Measurements from ENCODE around the gene PTPRK. TPM values are rescaled to one million over a fixed set of nuclear protein-coding genes. Genes with fewer than 3 reads are reported as not detected.

Gene PTPRK
- total and polyA plus RNA-seq, 2 experiments from 2014 or later = 26.9 to 56.4 TPM

GRCh38 chr6:128174724-128175123 is 345.7 kb downstream of the PTPRK start (continued):
- no peak for TF ChIP-seq ZNF462 (CRISPR knock-in tag; IDR thresholded peaks at IDR 0.05)
- TF ChIP-seq ZNF331 (CRISPR knock-in tag; IDR thresholded peaks at IDR 0.05; ENCODE audit: low read depth) = no peak
- TF ChIP-seq STAT1 (IDR thresholded peaks at IDR 0.05; ENCODE audit: unreplicated experiment) = no peak

GRCh38 chr6:128172752-128173682 is 347.4 kb downstream of the PTPRK start:
- H3K4me1 ChIP-seq (ENCODE audit: insufficient read depth) = peaks cover 5% of the 10 kb centered on the region; the same call in 1 of the 2 replicates
- H4K20me1 ChIP-seq (replicated peaks; ENCODE audit: insufficient read depth) = no peaks in the 10 kb centered on the region
- no peak overlapping the region for H2AFZ ChIP-seq
- H3K4me1 Mint-ChIP-seq = peaks cover 8% of the 10 kb centered on the region; the same call in 1 of the 3 replicates
- H3K79me2 ChIP-seq (replicated peaks; ENCODE audit: insufficient read depth) = no peaks in the 10 kb centered on the region
- no peak overlapping the region for H3K4me2 ChIP-seq
- H3K27ac Mint-ChIP-seq = no peak overlapping the region
- ATAC-seq (no peak), DNase-seq (ENCODE audit: low spot score) (no peak)
- no peak overlapping the region for H3K4me3 Mint-ChIP-seq
- no peaks in the 10 kb centered on the region for H3K27me3 ChIP-seq (ENCODE audit: insufficient read depth)
- no peaks in the 10 kb centered on the region for H3K36me3 ChIP-seq (ENCODE audit: insufficient read depth)
- H3K36me3 Mint-ChIP-seq (ENCODE audit: low read depth) = no peaks in the 10 kb centered on the region
- no peaks in the 10 kb centered on the region for H3K27me3 Mint-ChIP-seq (ENCODE audit: insufficient read depth, low read depth, poor library complexity)
- H3K27ac ChIP-seq (ENCODE audit: low read depth) = no peak overlapping the region
- H3K9me3 Mint-ChIP-seq = no peaks in the 10 kb centered on the region
- H3F3A ChIP-seq (replicated peaks; ENCODE audit: low read depth) = no peaks in the 10 kb centered on the region
- H3K9me2 ChIP-seq (ENCODE audit: insufficient read depth) = no peaks in the 10 kb centered on the region
- H3K4me3 ChIP-seq = no peak overlapping the region
- TF ChIP-seq ZNF331 (CRISPR knock-in tag; IDR thresholded peaks at IDR 0.05; ENCODE audit: low read depth) = no peak
- no peak for TF ChIP-seq CREB1 (CRISPR knock-in tag; IDR thresholded peaks at IDR 0.05; ENCODE audit: low read depth)
- TF ChIP-seq, protein P1, sequence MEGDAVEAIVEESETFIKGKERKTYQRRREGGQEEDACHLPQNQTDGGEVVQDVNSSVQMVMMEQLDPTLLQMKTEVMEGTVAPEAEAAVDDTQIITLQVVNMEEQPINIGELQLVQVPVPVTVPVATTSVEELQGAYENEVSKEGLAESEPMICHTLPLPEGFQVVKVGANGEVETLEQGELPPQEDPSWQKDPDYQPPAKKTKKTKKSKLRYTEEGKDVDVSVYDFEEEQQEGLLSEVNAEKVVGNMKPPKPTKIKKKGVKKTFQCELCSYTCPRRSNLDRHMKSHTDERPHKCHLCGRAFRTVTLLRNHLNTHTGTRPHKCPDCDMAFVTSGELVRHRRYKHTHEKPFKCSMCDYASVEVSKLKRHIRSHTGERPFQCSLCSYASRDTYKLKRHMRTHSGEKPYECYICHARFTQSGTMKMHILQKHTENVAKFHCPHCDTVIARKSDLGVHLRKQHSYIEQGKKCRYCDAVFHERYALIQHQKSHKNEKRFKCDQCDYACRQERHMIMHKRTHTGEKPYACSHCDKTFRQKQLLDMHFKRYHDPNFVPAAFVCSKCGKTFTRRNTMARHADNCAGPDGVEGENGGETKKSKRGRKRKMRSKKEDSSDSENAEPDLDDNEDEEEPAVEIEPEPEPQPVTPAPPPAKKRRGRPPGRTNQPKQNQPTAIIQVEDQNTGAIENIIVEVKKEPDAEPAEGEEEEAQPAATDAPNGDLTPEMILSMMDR (conservative IDR thresholded peaks at IDR 0.05; ENCODE audit: low read depth in 2 of 2) = no peak
- TF ChIP-seq ZNF114 (CRISPR knock-in tag; IDR thresholded peaks at IDR 0.05) = no peak
- no peak for TF ChIP-seq EZH2 (IDR thresholded peaks at IDR 0.05; ENCODE audit: low read depth, unreplicated experiment)
- TF ChIP-seq EZH2phosphoT487 (IDR thresholded peaks at IDR 0.05; ENCODE audit: unreplicated experiment) = no peak
- TF ChIP-seq, protein P2, sequence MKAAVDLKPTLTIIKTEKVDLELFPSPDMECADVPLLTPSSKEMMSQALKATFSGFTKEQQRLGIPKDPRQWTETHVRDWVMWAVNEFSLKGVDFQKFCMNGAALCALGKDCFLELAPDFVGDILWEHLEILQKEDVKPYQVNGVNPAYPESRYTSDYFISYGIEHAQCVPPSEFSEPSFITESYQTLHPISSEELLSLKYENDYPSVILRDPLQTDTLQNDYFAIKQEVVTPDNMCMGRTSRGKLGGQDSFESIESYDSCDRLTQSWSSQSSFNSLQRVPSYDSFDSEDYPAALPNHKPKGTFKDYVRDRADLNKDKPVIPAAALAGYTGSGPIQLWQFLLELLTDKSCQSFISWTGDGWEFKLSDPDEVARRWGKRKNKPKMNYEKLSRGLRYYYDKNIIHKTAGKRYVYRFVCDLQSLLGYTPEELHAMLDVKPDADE (IDR thresholded peaks at IDR 0.05) = no peak
- TF ChIP-seq JUNB (IDR thresholded peaks at IDR 0.05; ENCODE audit: unreplicated experiment) = no peak
